ENCODE measurements around the gene PDK3.
A peak's percentile ranks its signal among the peaks of the same experiment; 100 is the strongest.

The PDK3 gene

GRCh38 chrX:24483596-24483995 is 18.5 kb downstream of the PDK3 start:
- DNase-seq, result no peak

DNA sequence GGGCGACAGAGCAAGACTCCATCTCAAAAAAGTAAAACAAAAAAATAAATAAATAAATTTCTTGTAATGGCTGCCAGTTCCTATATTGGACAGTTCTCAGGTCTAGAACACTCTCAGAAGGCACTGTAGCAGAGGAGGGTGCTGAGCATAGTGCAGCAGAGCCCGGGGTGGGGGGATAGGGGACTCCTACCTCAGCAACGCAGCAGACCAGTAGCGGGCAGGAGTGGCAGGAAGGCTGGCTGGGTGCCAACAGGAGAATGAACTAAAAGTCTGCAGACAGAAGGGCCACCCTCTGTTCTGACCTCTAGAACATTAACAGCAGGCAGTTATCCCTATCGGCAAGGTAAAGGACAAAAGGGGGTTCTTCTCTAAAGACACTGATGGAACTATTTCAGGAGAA is 20.2 kb downstream of the PDK3 start:
- no peak for DNase-seq

- DNase-seq, result no peak
Measured at GRCh38 chrX:24485976-24486680, 21.0 kb downstream of the PDK3 start.

GRCh38 chrX:24487571-24487970 is 22.5 kb downstream of the PDK3 start:
- no peak for DNase-seq

DNA sequence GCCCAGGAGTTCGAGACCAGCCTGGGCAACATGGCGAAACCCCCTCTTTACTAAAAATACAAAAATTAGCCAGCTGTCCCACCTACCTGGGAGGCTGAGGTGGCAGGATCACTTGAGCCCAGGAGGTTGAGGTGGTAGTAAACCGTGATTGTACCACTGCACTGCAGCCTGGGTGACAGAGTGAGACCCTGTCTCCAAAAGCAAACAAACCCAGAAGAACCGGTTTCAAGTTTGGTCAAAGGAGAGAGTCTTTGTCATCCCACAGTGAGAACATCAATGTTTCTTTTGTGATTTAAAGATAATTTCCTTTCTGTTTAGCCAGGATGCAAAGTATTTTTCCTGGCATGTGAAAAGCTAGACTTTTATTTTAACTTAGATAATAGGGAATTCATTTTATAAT is 26.7 kb downstream of the PDK3 start:
- no peak for DNase-seq

- no peak for DNase-seq
Measured at GRCh38 chrX:24493740-24494581, 28.9 kb downstream of the PDK3 start.

GRCh38 chrX:24494647-24495075 is 29.6 kb downstream of the PDK3 start:
- peak; percentile 13 for DNase-seq

DNA sequence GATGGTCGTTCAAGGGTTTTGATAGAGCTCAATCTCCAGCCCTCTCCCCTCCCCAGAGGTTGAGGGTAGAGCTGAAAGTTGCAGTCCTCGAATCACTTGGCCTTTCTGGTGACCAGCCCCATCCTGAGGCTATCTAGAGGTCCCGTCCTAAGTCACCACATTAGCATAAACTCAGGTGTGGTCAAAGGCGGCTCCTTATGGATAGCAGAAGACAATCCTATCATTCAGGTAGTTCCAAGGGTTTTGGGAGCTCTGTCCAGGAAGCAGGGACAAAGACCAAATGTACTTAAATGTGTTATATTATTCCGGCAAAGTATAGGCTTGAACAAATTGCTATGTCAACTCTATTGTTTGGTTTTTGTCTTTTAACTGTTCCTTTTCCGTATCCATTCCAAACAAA is 30.6 kb downstream of the PDK3 start:
- DNase-seq, result no peak

GRCh38 chrX:24498181-24498580 is 33.1 kb downstream of the PDK3 start:
- no peak for DNase-seq

GRCh38 chrX:24498975-24499374 is 33.9 kb downstream of the PDK3 start:
- DNase-seq, result peak; percentile 2

GRCh38 chrX:24506082-24506481 is 41.0 kb downstream of the PDK3 start:
- no peak for DNase-seq

GRCh38 chrX:24508375-24508774 is 43.3 kb downstream of the PDK3 start:
- DNase-seq, result no peak

GRCh38 chrX:24513416-24513815 is 48.3 kb downstream of the PDK3 start:
- no peak for DNase-seq

DNA sequence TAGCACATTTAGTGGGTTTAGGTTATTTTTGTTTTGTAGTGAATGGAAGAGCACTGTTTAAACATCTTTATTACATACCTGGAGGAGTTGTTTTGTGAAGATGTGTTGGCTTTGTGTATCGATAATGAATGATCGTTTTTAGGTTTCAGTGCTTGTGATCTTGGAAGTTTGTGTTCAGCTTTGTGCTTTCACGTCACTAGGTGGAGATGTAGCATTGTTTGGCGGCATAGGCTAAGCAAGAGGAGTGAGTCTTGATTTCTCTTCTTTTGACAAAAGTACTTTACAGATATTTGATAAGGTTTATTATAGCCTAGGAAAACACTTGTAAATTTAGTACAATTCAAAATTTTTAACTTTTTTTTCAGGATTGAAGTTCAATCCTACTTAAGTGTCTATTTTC is 50.4 kb downstream of the PDK3 start:
- DNase-seq, result no peak

- no peak for DNase-seq
Measured at GRCh38 chrX:24520472-24520871, 55.4 kb downstream of the PDK3 start.

DNA sequence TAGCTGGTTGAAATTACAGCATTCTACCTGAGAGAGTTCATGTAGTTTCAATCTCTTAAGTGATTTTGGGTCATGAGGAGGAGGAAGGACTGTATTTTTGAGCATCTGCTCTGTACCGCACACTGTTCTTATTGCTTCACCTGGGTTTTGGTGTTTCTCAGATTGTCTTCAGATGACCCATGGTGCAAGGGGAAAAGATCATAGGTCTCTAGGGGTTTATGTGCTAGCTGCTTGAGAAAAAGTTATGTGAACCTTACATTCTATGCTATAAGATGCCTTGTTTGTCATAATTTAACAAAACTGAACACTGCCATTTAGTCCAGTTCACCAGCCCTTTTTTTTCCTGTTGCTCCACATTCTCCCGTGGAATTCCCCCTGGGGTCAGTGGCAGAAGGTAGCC is 60.4 kb downstream of the PDK3 start:
- DNase-seq, result no peak

DNA sequence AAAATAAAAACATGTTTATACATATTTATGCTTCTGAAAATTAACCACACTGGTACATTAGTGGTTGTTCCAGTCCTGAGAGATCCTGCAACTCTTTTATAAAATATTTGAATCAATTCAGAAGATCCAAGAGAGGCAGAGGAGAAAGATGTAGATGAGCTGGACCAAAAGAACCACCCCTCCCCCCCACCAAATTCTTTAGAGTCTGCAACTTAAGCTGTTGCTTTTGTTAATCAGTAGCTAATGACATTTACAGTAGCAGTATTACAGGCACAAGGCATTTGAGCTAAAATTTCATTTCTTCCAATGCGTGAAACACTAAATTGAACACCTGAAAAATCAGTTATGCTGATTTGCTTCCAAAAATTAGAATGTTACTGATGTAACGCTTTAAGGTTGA is 61.5 kb downstream of the PDK3 start:
- DNase-seq, result no peak

GRCh38 chrX:24528605-24529004 is 63.5 kb downstream of the PDK3 start:
- DNase-seq, result no peak

GRCh38 chrX:24536551-24536950 is 71.5 kb downstream of the PDK3 start:
- no peak for DNase-seq

DNA sequence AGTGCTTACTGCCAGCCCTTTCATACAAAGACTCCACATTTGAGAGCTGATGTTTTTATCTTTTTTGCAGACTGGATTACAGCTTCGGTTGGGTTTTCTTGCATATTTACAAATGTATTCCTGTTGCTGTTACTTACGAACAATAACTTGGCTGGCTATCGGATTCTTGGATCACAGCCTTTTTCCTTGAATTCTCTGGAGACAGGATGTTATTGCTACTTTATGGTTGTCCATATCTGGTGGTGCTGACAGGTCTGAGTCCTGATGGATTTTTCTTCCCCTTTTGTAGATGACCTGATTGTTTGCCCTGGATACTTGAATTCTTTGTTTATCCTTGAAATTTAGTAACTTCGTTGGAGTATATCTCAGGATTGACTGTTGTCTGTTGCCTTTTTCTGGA is 77.7 kb downstream of the PDK3 start:
- no peak for DNase-seq

GRCh38 chrX:24547961-24548360 is 82.9 kb downstream of the PDK3 start:
- DNase-seq, result no peak

GRCh38 chrX:24550166-24550565 is 85.1 kb downstream of the PDK3 start:
- no peak for DNase-seq

- DNase-seq, result no peak
Measured at GRCh38 chrX:24553011-24553410, 87.9 kb downstream of the PDK3 start.

DNA sequence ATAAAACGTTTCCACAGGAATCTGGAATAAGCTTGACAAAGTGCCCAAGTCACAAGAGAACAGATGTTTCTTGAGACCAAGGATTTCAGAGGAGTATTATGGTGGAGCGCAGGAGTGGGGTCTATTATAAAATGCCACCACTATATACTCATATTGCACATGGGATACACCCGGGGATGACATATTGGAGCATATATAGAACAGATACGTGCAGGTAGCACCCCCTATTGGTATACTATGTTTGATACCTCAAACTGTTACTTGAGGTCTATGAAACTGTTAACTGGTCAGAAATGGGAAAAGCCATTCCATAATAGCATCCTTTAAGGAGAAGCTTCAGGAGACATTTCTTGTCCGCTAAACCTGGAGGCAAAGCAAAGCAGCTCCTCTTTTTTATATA is 96.0 kb downstream of the PDK3 start:
- no peak for DNase-seq

Data from SHP77 treated with DMSO at 0.1 percent for 48 hours (cell line).